Limb (tissue), 2 donors: ENCODE measurements around the gene CCL18.
"Not testable (repeated sequence)": the region's sequence is repeated elsewhere in the genome, so short reads cannot be mapped to it uniquely, and the experiment has no call there.

Experiments used
- DNase-seq, 2 donors: peaks; one replicate each; pipeline ENCODE4 v3.0.0-alpha.2; 2016; ENCODE audit errors: extremely low spot score in 2 of 2

Gene CCL18

DNA sequence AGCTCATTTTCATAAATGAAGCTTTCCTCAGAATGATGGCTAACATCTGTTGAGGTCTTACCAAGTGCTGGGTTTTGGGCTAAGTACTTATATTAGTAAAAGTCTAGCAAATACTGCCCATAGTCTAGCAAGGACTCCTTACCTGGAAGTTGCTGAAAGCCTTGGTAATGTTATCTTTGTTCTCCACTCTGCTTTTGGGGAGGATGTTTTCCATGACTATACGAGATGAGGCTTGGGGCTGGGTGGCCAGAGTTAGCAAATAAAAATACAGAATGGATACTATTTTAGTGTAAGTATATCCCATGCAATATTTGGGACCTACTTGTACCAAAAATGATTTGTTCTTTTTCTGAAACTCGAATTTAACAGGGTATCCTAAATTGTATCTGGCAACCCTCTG, 7.7 kb downstream of the CCL18 start:
- DNase-seq, result no peak

DNA sequence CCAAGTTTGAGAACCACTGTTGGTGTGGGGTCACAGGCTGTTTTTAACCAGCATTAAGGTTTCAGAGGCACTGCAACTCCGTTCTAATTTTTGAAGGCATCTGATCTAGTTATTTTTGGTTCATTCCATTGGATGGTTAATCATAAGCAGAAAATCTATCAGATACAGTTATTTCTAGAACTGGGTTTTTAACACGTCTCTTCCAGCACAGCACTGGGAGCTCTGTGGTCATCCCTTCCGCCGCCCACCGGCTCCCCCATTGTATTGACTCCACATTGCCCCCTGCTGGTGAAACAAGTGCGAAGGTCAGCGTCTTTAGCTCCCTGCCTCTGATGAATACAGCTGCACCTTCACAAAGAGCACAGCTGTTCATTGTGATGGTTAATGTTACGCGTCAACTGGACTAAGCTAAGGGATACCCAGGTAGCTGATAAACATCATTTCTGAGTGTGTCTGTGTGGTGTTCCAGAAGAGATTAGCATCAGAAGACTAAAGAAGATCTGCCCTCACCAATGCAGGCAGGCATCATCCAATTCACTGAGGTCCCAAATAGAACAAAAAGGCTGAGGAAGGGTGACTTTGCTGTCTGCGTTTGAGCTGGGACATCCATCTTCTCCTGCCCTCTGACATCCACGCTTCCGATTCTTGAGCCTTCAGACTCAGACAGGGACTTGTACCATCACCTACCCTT, 8.5 kb downstream of the CCL18 start:
- DNase-seq, result no peak

DNA sequence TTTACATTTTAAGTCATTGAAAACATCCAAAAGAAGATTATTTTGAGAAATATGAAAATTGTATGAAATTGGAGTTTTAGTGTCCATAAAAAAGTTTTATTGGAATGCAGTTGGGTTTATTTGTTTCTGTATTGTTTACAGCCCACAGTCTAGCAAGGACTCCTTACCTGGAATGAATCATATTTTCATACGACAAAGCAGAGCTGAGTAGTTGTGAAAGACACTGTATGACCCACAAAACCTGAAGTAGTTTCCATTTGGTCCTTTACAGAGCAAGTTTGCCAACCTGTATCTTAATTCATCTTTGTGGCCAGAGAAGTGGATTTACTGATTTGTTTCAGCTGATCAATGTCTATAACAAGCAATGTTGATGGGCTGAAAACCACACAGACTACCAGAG, 10.3 kb downstream of the CCL18 start:
- DNase-seq, result no peak

DNA sequence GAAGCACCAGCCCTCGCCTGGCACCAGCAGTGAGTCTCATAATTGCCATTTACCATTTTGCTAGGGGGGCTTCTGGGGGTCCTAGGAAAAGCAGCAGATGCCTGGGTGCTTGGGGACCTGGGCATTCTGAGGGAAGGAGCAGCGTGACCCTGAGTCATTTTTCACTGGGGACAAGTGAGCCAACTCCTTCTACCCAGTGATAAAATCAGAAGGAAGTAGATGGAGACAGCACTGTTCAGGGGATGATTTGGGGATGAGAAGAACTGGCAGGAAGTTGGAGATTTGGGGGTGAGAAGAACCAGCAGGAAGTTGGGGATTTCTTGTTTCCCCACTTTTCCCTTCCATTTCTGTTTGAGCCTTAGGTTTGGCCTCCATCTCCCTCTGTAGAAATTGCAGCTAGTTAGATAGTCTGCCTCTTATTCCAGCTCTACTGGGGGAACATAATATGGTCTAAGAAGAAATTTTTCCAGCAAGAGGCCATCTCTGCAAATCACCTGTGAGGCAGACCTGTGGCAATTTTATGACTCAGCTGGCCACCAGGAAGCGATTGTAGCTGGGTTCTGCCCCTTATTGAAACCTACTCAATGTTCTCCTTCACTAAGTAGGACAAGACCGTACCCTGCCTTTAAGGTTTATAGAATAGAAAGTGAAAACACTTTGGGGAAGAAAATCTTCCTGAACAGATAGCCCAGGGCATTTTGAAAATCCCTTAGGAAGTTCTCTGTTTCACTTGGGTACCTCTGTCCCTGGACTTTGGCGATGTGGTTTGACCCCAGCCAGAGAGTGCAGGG, 17.8 kb downstream of the CCL18 start:
- DNase-seq, result not testable (repeated sequence)

DNA sequence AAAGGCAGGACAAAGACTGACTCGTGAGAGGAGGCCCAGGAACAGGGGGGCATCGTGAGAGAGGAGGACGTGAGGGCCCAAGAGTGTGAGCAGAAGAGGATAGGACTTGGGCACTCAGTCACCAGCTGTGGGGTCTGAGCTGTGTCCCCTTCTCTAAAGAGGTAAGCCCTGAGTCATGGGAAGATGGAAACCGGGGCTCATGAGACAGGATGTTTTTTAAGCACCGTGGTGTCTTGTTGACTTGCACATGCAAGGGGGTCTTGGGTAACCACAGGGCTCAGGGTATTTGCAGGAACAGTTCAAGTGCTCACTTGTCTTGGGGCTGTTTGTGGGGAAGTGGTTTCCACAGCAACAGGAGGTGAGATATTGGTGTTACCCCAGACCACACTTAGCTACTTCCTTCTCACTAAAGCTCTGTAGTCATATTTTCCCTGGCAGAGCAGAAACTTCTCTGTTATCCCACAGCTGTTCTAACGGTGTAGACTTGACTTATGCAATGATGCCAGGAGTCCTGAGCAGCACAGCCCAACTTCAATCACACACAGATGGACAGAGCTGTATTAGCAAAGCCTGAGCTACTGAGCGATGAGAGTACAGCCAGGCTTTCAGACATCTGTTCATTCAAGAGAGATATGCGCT, 18.5 kb downstream of the CCL18 start:
- peak in 1 of 2 donors; percentile 5 for DNase-seq

DNA sequence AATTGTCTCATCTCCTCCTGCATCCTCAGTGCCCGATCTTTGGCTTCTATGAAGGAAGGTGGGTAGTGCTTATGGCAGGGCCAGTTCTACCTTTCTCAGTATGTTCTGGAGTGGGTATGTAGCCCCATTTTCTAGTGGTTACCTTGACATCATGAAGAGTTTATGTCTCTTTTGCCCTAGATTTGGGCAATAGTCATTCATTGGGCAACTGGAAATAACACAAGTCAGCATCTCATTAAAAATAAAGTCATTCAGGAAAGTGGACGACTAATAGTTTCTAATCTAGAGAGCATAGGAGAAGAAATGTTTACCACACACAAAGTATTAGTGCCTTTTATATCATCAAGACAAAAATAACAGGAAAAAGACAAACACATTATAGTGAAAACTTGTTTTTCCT, 19.6 kb downstream of the CCL18 start:
- DNase-seq, result not testable (repeated sequence)

DNA sequence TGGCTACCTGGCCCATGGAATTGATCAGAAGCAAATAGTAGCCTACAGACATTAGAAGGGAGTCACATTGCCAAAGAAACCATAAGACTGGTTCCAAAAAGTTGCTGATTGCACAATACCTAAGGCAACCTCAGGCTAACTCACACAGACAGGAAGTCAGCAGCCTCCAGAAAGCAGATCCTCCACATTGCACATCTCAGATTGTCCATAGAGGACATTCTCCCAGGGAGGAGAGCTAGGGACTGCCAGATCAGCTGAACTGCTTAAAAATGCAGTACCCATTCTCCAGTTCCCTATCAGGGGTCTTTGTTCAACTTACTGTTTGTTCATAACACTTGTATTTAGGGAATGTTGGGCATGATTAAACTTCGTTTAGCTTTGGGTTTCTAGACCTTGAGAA, 21.7 kb downstream of the CCL18 start:
- DNase-seq, result no peak

DNA sequence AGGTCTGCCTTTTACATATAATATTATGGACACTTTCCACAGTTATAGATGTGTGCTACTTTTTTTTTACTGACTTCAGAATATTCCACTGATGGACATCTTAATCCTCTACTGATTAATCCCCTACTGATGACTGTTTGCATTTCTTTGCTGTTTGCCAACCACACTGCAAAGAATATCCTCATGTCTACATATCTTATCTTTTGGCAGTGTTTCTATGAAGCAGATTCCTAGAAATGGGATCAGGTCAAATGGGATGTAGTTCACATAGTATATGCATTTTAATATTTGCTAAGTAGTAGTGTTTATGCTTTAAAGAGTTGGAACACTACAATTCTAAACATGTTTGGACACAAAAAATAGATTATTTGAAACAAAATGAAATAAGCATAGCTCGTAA, 22.7 kb downstream of the CCL18 start:
- no peak for DNase-seq

DNA sequence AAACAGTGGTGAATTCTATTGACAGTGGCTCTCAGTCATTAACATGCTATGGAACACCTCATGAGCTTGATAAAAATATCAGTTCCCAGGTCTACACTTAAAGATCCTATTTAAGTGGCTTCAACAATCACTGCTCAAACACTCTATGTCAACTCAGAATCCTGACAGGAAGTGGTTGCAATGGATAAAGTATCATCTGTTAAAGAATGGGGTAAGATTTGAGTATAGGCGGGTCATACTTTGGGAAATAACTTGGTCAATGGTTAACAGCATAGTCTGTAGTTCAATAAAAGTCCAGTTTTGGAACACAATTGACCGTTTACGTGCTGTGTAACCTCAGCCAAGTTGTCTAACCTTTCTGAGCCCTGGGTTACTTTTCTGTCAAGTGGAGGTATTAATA, 23.4 kb downstream of the CCL18 start:
- DNase-seq, result not testable (repeated sequence)

DNA sequence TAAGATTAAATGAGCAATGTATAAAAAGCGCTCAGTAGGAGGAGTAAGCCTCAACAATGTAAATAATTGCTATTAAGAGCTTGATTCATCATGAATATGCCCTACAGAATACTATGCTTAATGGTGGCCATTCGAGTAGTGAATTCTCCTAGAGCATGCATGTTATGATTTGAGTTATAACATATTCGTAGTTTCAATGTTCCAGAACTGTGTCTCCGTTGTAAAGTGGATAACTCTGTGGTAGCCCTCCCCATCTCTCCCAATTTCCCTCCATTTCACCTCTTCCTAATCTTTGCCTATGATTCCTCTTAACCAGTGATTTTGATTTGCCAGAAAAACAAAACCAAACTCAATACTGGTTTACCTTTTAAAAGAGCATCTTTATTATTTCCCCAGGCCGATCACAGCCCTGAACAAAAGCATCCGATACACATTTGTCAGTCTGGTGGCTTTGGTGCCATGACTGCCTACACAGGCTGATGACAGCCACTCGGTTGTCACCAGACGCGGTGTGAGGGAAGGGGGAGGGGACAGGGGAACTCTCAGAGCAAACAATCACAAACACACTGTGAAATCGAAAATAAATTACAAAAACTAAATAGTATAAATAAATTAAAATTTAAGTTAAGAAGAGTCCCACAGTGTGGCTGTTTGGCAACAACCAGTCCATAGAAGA, 24.0 kb downstream of the CCL18 start:
- not testable (repeated sequence) for DNase-seq

DNA sequence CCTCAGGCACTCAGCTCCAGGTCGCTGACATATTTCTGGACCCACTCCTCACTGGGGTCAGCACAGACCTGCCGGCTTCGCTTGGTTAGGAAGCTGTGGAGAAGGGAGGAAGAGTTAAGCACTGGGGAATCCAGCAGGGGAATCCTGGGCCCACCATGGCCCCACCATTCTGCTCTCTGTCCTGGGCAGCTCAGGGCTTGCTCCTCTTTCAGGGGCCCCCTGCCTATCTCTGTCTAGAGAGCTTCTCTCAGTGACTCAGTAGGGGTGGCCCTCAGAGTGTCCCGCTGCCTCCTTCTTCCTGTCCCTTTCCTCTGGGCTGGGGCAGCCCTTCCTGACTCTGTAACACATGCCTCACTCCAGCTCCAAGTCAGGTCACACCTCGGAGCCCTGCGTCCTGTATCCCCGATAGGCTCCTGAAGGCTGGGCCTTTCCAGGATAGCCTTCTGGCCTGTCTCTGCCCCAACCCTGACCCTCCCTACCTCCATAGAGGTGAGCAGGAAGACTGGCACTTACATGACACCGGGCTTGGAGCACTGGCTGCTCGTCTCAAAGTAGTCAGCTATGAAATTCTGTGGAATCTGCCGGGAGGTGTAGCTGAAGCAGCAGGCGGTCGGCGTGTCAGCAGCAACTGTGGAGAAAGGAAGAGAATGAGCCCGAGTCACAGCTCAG, 24.7 kb downstream of the CCL18 start:
- no peak for DNase-seq

DNA sequence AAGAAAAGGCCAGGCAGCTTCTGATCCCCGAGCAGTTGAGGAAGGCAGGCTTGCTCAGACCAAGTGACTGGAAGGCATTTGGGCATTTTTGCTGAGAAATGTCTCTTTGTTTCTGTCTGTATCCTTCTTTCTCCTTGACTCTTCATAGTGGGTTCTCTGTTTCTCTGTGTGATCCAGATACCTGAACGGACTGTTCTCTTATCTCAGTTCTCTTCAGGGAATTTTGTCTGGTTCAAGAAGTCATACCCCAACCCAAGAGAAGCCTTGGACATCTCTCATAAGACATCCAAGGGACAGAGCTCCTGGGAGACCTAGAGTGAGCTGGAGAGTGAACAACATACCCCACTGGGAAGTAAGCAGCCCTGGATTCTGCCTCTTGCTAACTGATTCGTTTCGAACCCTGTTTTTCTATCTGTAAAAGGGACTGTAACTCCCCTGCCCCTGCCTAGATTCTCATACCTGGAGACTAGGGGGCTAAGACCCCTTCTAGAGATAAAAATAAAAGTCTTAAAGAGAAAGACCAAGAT, 25.3 kb downstream of the CCL18 start:
- no peak for DNase-seq

DNA sequence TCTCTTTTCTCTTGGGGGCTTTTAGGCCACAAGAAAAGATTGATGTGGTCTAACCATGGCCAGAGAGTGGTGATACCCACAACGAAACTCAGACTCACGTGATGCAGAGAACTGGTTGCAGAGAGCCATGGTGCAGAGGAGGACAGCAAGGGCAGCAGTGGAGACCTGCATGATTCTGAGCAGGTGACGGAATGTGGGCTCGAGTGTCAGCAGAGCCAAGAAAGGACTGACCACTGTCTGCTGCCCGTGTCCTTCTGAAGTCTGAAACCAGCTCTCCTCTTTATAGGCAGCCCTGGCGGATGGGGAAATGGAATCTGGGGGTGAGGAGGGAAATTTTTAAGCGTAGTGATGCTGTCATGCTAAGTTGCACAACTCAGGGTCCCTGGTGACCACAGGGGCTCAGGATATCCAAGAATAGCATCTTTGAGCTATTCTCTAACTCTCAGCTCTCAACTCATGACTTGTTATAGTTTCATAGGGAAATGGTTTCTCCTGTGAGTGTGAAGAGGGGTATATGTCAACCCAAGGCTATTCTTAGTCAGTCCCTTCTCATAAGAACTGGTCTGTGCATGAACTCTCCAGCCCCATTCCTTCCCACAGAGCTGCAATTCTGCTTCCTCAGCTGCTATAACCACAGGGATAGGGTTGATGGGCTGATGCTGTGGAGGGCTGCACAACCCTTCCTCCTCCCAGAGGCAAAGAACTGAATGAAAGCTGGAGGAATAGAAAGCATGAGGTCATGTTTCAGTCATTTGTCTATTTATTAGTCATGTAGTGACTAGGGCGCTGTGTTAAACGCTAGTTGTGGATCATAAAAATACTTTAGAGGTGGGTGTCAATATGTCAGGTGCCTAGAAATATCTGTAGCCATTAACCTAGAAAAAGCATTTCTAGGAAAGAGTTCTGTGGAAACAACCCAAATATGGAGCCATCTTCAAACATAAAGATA, 26.1 kb downstream of the CCL18 start, which contains the start of gene CCL3:
Gene CCL3 (minus strand): TSS at position 256 of the 949 bp plus-strand sequence. CDS start 85 bp downstream, at position 171.
- no peak for DNase-seq

DNA sequence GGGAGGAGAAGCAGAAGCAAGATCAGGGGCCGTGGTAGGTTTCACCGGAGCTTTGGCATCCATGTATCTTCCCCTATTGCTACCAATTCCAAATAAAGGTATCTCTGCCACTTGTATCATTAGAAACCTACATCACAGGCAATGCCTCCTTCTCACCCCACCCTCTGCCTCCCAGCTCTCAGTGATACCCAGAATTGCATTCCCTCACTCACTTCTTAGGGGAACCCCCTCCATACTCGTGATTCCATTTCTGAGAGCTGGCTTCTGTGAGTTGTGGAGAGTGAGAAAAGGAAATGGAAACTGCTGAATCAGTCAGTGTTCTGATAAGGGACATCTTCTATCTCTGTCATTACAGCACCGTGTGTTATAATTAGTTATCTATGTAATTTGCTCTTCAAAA, 28.2 kb downstream of the CCL18 start:
- DNase-seq, result no peak

DNA sequence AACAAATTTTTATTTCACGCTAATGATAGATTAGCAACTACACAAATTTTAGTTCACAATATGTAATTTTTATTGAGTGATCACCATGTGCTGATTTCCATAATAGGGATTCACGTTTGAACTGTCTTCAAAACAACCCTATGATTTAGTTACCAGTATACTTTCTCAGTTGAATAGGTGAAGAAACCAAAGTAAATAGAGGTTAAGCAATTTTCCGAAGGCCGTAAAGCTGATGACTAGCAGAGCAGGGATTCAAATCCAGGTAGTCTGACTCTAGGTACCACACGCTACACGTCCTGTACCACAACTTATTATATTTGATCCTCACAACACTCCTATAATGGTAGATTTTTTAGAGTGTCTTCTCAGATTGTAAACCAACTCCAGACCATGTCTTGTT, 28.6 kb downstream of the CCL18 start:
- DNase-seq, result not testable (repeated sequence)

DNA sequence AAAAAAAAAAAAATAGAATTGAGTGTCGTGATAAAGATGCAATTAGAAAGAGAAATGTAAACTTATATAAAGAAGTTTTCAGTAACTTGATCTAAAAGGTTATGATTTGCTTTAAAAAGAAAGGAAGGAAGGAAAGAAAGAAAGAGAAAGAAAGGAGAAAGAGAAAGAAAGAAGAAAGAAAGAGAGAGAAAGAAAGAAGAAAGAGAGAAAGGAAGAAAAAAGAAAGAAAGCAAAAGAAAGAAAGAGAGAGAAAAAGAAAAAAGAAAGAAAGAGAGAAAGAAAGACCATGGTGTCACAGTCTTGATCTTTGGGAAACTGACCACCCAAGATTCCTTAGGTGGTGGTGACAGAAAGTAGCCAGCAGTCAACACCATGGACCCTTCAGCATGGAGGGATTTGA, 30.2 kb downstream of the CCL18 start:
- no peak for DNase-seq

DNA sequence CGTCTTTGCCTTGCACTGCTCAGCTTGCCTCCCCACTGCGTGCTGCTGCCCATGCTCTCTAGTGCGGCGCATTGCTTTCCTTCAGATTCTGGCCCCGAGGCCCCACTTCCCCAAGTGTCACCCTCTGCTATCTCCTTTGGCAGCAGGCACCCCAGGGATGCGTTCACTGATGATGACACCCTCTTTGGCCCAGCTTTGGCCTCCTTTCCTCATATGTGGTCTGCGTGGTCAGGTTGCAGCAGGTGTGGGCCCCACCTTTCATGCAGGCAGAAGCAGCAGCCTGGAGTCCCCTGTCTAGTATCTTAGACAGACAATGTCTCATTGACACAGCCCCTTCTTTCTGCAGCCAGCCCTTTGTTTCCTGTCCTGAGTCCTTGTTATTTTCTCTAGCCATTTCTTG, 30.7 kb downstream of the CCL18 start:
- DNase-seq, result no peak

DNA sequence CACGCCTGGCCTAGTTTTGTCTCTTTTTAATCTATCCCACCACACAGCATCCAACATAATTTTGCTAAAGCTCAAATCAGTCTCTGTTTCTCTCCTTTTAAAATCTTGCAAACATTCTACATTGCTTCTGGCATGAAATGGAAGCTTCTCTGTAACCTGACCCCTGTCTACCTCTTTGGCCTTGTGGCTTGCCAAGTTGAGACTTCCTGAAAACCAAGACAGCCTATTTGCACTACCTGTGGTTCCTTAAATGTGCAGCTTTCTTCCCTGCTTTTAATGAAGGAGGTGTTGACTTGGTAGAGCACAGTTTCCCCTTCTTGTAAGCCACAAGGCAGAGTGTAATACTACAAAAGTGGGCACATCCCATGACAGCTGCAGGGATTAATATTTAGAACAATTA, 31.9 kb downstream of the CCL18 start:
- no peak for DNase-seq

DNA sequence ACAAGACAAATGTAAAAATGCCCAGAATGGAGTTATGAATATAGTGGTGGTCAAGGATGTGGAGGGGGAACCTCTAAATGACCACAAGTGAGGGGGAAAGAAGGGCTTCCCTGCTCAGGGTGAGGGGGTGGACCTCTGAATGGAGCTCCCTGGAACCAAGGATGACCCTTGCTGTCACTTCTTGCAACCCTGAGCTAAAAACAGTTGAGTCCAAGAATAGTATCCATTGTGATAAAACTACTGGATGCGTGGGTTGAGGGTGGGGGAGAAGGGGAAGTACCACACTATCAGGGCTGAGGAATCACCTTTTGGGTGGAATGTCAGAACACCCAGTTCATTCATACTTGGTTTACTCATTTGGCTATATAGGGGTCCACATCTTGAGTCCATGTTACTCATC, 34.9 kb downstream of the CCL18 start:
- not testable (repeated sequence) for DNase-seq

DNA sequence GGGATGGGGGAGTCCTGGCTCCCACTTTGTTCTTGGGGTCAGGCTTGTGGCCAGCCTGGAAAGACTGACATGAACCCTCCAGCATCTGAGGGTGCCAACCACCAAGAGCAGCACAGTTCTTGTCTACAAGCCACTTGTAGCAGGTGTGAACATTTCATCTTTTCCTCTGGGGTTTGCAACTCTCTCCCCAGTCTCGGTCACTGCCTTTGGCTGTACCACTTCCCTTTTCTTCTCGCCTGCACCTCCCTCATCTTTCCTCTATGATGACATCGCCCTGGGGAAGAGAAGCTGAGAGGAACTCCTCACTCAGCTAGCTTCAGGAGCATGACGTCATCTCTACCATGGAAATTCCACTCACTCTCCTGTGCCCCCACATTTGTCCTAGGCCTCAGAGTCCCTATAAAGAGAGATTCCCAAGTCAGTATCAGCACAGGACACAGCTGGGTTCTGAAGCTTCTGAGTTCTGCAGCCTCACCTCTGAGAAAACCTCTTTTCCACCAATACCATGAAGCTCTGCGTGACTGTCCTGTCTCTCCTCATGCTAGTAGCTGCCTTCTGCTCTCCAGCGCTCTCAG, 39.4 kb downstream of the CCL18 start, which contains the start of gene CCL4:
Gene CCL4 (plus strand): TSS at position 427 of the 575 bp plus-strand sequence. CDS start 79 bp downstream, at position 506.
- DNase-seq, result not testable (repeated sequence)
